KMS-11 (cell line): ENCODE results near the gene PDE11A.

Experiments used
- H2AFZ ChIP-seq: fragments of 200-600 bp; sonication (generic); 2 replicates; pipeline ENCODE4 v1.6.1; 2016; ENCODE audit warnings: antibody characterized with exemption, mixed run types, low read depth
- H3K27ac ChIP-seq: fragments of 200-600 bp; sonication (generic); 2 replicates; pipeline ENCODE4 v1.6.1; 2016; ENCODE audit warnings: mild to moderate bottlenecking, mixed run types
- H3K27me3 ChIP-seq: fragments of 200-600 bp; sonication (generic); 2 replicates; pipeline ENCODE4 v1.6.1; 2017; ENCODE audit warnings: mild to moderate bottlenecking, low read depth, mixed run types, moderate library complexity; ENCODE audit not compliant: insufficient read depth
- H3K36me3 ChIP-seq: fragments of 200-600 bp; sonication (generic); 2 replicates; pipeline ENCODE4 v1.6.1; 2017; ENCODE audit warnings: mild to moderate bottlenecking, mixed run types; ENCODE audit not compliant: insufficient read depth
- H3K4me1 ChIP-seq: fragments of 200-600 bp; sonication (generic); 2 replicates; pipeline ENCODE4 v1.6.1; 2016; ENCODE audit warnings: mild to moderate bottlenecking, low read depth, mixed run types; ENCODE audit not compliant: poor library complexity, severe bottlenecking
- H3K4me2 ChIP-seq: fragments of 200-600 bp; sonication (generic); 2 replicates; pipeline ENCODE4 v1.7.0; 2016; ENCODE audit warnings: mild to moderate bottlenecking, mixed run types
- H3K4me3 ChIP-seq: fragments of 200-600 bp; sonication (generic); IDR thresholded peaks from 2 replicates; pipeline ENCODE4 v1.6.1; 2017; ENCODE audit warnings: low read depth, low read length, mixed read lengths; ENCODE audit not compliant: insufficient read depth
- H3K79me2 ChIP-seq: fragments of 200-600 bp; sonication (generic); 2 replicates; pipeline ENCODE4 v1.6.1; 2016; ENCODE audit warnings: low read depth, mixed run types; ENCODE audit not compliant: insufficient read depth
- H3K9ac ChIP-seq: fragments of 200-600 bp; sonication (generic); 2 replicates; pipeline ENCODE4 v1.6.1; 2016; ENCODE audit warnings: mild to moderate bottlenecking, mixed run types
- H4K20me1 ChIP-seq: fragments of 200-600 bp; sonication (generic); 2 replicates; pipeline ENCODE4 v1.6.1; 2016; ENCODE audit warnings: mild to moderate bottlenecking, mixed run types; ENCODE audit not compliant: insufficient read depth
- CTCF ChIP-seq: fragments of 200-600 bp; sonication (generic); conservative IDR thresholded peaks from 2 replicates; pipeline ENCODE4 v1.6.1; 2017; ENCODE audit warnings: low read depth, mild to moderate bottlenecking, antibody characterized with exemption, low read length, moderate library complexity, mixed read lengths

Gene PDE11A

DNA sequence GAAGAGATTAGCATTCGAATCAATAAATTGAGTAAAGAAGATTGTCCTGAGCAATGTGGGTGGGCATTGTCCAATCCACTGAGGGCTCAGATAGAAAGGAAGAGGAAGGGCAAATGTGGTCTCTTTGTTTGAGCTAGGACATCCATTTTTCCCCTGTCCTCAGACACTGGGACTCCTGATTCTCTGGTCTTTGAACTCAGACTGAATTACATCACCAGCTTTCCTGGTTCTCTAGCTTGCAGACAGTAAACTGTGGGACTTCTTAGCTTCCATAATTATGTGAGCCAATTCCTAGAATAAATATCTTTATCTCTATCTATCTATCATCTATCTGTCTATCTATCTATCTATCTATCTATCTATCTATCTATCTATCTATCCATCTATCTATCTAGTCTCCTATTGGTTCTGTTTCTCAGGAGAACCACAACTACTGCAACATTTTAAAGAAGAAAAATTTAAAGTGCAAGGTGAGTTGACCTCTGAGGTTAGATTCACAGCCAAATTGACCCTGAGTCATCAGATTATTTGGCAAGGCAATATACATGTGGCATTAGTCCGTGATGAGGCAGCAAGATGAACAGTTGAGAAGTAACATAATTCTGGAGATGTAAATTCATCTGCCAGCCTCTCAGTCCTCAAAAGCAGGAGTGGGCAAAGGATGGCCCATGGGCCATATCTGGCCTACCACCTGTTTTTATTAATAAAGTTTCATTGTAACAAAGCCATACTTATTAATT lies 191.4 kb downstream of the PDE11A start:
- H3K4me2 ChIP-seq: no peak overlapping the region
- no peaks in the 10 kb centered on the region for H3K27me3 ChIP-seq
- H2AFZ ChIP-seq: no peak overlapping the region
- H3K79me2 ChIP-seq: no peaks in the 10 kb centered on the region
- H3K27ac ChIP-seq: no peak overlapping the region
- H3K4me1 ChIP-seq: peaks cover 41% of the 10 kb centered on the region
- no peak overlapping the region for H3K4me3 ChIP-seq
- no peaks in the 10 kb centered on the region for H4K20me1 ChIP-seq
- TF ChIP-seq CTCF: no peak
- no peak overlapping the region for H3K9ac ChIP-seq
- H3K36me3 ChIP-seq: no peaks in the 10 kb centered on the region

- Histone ChIP-seq H4K20me1 (no peaks in the 10 kb centered on the region), H3K36me3 (no peaks in the 10 kb centered on the region), H3K4me3 (no peak overlapping the region), H3K4me1 (peaks cover 32% of the 10 kb centered on the region), H3K27ac (no peak overlapping the region), H3K4me2 (no peak overlapping the region; the same call in 1 of the 2 replicates), H3K9ac (no peak overlapping the region), H3K27me3 (no peaks in the 10 kb centered on the region), H2AFZ (no peak overlapping the region), H3K79me2 (no peaks in the 10 kb centered on the region)
- no peak for TF ChIP-seq CTCF
Measured at GRCh38 chr2:177880285-177880684, 192.3 kb downstream of the PDE11A start.

DNA sequence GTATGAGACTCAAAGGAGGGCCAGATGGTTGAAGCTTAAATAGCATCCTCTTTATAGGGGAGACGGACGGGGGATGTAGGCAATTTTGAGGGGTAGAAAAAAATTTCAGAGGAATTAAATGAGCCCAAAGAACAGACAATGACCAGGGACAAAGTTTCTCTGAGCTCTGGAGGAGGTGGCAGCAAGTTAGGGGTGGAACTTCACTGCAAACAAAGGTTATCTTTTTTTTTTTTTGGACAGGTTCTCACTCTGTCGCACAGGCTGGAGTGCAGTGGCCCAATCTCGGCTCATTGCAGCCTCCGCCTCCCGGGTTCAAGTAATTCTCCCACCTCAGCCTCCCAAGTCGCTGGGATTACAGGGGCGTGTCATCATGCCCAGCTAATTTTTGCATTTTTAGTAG lies 195.6 kb downstream of the PDE11A start:
- Histone ChIP-seq H3K79me2 (no peaks in the 10 kb centered on the region), H3K36me3 (no peaks in the 10 kb centered on the region), H3K27ac (no peak overlapping the region), H3K9ac (no peak overlapping the region), H2AFZ (no peak overlapping the region), H3K4me1 (peaks cover 29% of the 10 kb centered on the region), H4K20me1 (no peaks in the 10 kb centered on the region), H3K4me3 (no peak overlapping the region), H3K27me3 (no peaks in the 10 kb centered on the region), H3K4me2 (no peak overlapping the region)
- TF ChIP-seq CTCF: no peak

- no peak for TF ChIP-seq CTCF
- no peaks in the 10 kb centered on the region for H4K20me1 ChIP-seq
- no peak overlapping the region for H3K9ac ChIP-seq
Measured at GRCh38 chr2:177874686-177875085, 197.9 kb downstream of the PDE11A start.

More at GRCh38 chr2:177874686-177875085, 197.9 kb downstream of the PDE11A start:
- no peak overlapping the region for H3K4me2 ChIP-seq
- no peaks in the 10 kb centered on the region for H3K79me2 ChIP-seq
- no peak overlapping the region for H3K27ac ChIP-seq
- H3K27me3 ChIP-seq: no peaks in the 10 kb centered on the region
- no peak overlapping the region for H3K4me3 ChIP-seq
- H2AFZ ChIP-seq: no peak overlapping the region
- H3K4me1 ChIP-seq: peaks cover 23% of the 10 kb centered on the region
- no peaks in the 10 kb centered on the region for H3K36me3 ChIP-seq
